Activated CD4-positive, CD25-positive, alpha-beta regulatory T cell treated with anti-CD3 and anti-CD28 coated beads, Interleukin-2, amount 50 U/mL, for 24 hours (primary cell): ENCODE measurements around the gene ITFG2.

Source experiments
- ATAC-seq, 2 donors: fragments of 150-1000 bp; cut with Tn5 transposase; one replicate each; pipeline ENCODE4 v1.10.0; 2021; ENCODE audit warnings: mild to moderate bottlenecking in 1 of 2, moderate library complexity in 1 of 2

The ITFG2 gene

DNA sequence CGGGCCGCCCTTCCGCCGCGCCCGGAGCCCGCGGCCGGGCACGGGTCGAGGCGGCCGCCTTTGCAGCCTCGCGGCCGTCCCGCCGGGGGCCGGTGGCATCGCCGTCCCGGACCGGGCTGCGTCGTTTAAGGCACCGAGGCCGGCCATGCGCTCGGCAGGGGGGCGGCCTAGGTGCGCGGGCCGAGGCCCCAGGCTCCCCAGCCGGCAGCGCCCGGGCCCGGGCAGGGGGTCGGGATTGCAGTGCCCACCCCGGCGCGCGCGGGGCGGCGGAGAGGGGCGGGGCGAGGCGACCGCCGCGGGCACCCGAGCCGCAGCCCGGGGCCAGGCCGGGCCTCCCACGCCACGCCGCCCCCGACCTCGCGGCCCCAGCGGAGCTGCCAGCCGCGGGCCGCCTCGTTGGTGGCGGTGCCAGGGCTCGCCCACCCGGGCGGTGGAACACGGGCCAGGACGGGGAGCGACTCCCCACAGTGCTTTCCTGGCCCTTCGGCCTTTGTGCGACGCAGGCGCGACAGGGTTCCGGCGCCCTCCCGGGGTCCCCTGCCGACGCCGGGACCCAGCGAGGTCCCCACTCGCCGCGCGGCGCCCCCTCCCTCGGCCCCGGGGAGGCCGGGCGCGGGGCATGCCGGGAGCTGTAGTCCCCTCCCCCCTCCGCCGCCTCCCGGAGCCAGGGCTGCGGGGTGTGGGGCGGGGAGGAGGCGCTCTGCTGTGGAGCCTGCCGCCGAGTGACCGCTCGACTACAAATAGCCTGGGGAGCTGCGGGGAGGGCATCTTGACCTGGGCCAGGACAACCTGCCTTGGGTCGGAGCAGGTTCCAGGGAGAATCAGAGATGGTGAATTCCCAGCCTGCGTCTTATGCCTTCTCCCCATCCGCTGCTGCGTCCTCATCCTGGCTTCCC is 16.9 kb upstream of the ITFG2 start:
- ATAC-seq = peak; percentile 67 to 71

DNA sequence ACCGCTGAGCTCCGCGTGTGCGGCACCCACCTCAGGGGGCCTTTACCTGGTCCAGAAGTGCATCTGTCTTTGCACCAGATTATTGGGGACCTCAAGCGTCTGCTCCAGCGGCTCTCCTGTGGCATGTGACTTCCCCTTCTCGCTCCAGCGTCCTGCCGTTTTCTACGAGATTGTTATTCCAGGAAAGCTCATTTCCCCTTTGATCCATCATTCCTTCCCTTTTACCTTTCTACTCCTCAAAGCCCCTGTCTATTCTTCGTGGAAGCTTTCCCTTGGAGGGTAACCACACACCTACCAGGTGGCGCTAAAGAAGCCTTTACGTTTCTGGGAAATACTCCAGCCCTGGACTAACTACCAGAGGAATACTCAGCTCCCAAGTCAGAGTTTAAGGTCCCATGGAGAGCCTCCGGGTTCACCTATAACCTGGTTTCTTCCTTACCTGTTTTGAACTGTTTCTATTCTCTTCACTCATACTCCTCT is 16.2 kb upstream of the ITFG2 start:
- no peak for ATAC-seq

DNA sequence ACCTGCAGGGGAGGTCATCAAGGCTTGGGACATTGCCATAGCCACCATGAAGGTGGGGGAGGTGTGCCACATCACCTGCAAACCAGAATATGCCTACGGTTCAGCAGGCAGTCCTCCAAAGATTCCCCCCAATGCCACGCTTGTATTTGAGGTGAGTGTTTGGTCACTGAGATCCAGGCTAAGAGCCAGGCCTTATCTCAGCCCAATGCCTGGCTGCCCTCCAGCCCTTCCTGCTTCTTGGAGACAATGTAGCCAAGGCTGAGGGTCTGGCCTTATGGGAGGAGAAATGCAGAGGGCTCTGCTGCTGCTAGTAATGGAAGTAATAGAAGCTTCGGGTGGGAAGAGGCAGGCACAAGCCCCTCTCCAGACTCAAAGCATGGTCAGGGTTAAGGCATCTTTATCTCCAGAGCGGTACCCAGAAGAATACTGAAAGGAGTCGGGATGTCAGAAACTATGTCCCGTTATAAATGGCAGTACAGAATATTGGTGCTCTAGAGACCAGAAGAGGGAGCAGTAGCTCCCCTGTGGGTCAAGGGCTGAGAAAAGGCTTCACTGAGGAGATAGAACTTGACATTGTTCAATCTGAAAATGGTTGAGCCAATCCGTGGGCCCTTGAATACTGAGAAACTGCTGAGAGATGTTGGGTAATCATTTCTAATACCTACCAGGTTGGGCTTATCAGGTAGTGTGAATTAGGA is 14.6 kb upstream of the ITFG2 start:
- ATAC-seq = no peak

DNA sequence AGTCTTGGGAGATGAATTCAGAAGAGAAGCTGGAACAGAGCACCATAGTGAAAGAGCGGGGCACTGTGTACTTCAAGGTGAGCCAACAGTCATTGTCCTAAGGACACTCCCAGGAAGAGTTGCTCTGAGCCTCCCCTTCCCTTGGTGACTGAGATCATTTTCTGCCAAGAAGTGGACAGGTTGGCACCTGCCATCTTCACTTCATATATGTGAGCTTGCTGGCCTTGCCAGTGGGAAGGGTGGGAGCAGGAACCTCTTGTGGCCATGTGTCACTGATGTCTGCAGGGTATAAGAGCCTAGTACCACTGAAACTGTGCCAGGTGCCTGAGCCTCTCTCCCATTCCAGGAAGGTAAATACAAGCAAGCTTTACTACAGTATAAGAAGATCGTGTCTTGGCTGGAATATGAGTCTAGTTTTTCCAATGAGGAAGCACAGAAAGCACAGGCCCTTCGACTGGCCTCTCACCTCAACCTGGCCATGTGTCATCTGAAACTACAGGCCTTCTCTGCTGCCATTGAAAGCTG is 12.4 kb upstream of the ITFG2 start:
- no peak for ATAC-seq

GRCh38 chr12:2801044-2801783 is 11.3 kb upstream of the ITFG2 start:
- ATAC-seq = no peak

GRCh38 chr12:2803635-2804392 is 8.7 kb upstream of the ITFG2 start:
- no peak for ATAC-seq

DNA sequence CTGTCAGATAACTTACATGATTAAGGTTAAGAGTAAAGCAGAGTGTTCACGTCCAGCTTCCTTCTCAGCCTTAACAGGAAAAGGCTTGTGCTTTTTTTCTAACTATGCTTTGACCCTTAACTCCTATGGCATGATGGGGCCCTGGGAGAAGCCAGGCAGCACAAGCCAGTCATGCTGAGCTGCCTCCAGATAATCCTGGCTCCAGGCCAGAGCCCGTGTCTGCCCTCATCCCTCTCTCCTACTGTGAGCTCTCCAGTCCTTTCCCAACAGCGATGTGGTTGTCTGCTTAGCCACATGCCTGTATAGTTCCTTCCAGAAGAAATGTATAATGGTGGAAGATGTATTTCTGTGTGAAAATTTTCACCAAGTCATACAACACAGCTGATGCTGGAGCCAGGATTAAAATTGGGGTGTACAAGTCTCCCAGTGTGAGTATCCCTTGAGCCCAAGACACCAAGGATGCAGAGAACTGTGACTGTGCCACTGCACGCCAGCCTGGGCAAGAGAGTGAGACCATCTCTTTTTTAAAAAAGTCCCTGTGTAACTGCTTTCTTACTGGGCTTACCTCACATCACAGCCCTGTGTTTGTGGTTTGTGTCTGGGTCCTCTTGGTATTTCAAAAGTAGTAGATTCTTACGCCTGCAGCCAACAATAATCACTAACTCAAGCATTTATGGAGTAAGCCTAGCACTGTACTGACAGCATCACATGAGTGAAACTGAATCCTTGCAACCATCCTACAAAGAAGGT is 7.9 kb upstream of the ITFG2 start:
- ATAC-seq = no peak

- ATAC-seq = no peak
Observed at GRCh38 chr12:2805143-2805520, 7.3 kb upstream of the ITFG2 start.

- ATAC-seq = no peak
Observed at GRCh38 chr12:2806700-2807099, 5.8 kb upstream of the ITFG2 start.

GRCh38 chr12:2811801-2812200 is 667 bp upstream of the ITFG2 start:
- no peak for ATAC-seq

DNA sequence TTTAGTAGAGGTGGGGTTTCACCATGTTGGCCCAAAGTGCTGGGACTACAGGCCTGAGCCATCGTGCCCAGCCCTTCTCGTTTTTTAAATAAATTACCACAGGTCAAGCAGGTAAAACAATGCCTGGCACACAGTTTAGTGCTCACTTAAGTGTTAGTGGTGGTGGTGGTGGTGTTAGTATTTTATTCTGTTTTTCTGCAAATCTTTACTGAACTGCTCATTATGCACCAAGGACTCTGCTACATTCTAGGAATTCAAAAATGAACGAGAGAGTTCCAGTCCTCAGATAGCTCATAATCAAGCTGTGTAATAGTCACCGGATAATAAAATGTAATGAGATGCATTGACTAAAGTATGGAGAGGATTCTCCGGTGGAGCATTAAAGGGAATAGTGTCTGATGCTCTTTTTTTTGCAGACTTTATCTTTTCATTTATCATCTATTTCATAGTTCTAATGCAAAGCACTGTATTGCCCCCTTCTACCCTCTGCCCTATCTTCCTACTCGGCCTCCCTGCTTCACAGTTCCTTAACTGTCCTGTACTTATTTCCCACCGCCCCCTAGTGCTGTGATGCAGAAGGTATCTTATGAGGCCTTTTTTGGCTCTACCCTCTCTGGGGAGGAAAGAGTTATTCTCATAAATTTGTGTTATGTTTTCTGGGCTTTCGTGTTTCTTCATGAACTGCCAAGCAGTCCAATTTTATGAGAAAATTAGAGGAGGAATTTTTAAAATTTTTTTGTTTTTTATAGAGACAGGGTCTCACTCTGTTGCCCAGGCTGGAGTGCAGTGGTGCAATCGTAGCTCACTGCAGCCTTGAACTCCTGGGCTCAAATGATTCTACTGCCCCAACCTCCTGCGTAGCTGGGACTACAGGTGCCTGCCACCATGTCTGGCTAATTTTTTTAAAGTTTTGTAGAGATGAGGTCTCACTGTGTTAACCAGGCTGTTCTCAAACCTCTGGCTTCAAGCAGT is 1.0 kb downstream of the ITFG2 start:
- no peak for ATAC-seq

DNA sequence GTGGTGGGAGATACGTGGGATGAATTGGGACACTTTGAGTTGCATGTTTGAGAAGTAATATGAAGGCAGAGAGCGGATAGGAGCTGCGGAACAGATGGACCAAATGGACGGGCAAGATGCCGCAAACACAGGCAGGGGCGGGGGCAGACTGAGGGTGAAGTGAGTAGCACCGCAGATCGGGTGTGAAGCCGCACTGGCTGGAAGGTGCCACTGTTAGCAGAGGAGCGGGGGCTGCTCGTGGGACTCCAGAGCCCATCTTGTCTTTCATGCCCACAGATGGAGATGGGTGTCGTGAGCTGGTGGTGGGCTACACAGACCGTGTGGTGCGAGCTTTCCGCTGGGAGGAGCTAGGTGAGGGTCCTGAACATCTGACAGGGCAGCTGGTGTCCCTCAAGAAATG is 7.3 kb downstream of the ITFG2 start:
- ATAC-seq = no peak

GRCh38 chr12:2820432-2820831 is 8.0 kb downstream of the ITFG2 start:
- ATAC-seq = no peak

- no peak for ATAC-seq
Observed at GRCh38 chr12:2823483-2823882, 11.0 kb downstream of the ITFG2 start.

DNA sequence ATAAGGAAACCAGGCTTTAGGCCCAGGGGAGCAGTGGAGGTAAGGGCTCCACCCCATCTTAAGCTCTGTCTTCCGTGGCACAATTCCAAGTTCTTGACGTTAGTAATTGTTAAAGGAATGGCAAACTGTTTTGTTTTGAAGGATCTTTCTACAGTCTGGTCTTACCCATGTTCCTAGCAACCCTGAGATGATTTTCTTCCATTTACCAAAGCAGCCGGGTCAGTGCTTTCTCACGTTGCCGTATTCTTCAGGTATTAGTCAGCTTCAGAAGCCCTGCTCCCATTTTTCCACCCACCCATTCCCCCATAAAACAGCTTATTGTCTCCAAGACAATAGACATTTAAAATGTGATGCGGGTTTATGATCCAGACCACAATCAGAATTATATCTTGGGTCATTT is 12.1 kb downstream of the ITFG2 start:
- no peak for ATAC-seq

DNA sequence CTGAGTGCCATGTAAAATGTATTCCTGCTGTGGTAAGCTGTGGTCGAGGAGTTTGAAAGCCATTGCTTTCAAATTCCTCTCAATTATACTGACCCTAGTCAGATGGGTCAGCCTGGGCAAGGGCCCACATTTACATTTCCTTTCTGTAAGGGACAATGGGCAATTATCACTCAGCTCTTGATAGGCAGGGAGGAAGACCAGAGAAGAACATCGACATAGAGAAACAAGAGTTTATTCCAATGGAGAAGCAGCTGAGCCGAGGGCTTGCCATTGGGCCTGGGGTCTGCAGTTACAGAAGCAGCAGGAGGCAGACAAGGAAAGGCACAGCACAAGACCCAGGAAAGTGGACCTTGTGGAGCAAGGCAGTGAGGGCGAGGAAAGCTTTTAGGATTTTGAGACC is 12.7 kb downstream of the ITFG2 start:
- no peak for ATAC-seq

- ATAC-seq = no peak
Observed at GRCh38 chr12:2826036-2826435, 13.6 kb downstream of the ITFG2 start.

DNA sequence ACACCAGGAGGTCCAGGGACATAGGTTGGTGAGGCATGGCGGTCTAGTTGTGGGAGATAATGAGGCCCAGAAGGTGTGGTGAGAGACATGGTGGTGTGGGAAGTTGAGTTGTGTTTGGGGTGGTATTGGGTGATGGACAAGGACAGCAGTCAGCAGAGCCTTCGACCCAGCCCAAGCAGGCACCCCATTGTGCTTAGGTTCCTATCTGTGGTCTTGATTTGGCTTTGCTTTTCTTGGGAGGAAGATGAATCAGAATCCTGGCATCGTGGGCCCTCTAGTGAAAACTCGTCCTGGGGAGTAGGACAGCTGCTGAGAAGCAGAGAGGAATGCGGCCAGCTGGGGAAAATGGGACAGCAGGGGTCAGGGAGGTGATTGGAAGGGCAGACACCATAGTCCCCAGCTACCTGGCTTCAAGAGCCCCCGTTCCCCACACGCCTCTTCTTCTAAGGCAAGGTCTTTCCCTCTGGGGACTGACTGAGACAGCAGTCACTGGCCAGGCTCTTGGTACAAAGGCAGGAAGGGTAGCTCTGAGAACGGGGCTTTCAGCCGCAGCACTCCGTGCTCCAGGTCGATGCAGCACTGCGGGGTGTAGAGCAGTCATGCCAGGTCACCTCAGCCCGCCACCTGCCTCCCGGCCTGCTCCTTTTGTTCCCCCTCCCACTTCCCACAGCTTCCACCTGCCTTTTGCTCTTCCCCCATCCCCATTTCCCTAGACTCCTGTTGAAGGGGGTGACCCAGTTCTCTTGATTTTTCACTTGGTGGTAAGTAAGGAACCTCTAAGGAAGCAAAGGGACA is 14.4 kb downstream of the ITFG2 start:
- ATAC-seq = no peak

DNA sequence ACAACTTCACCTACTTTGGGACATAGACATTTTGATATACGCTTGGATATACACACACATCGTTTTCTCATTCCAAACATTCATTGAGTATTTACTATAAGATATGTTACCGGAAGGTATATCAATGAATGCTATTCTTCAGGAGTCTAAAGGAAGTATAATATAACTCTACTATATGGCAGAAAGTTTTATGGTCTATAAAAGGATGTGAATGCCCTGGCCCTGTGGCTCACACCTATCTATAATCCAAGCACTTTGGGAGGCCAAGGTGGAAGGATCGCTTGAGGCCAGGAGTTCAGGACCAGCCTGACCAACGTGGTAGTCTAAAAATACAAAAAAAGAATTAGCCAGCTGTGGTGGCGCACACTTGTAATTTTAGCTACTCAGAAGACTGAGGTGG is 16.8 kb downstream of the ITFG2 start:
- ATAC-seq = no peak
